GM18951 (cell line): Measurements from ENCODE around the gene TEKT5.

Experiments
- POLR2A ChIP-seq: IDR thresholded peaks from 4 replicates; pipeline ENCODE4 v1.6.1; 2011; ENCODE audit warnings: mild to moderate bottlenecking; ENCODE audit not compliant: insufficient read length, insufficient read depth; ENCODE audit errors: extremely low read depth
- in situ Hi-C: fragments of 300-500 bp; cut with MboI; formaldehyde crosslinking; loops from one replicate; pipeline ENCODE4 v1.12.0; 2022; ENCODE audit warnings: low sequenced_read_pairs, mixed read lengths, inconsistent platforms; ENCODE audit not compliant: unreplicated experiment

The TEKT5 gene

DNA sequence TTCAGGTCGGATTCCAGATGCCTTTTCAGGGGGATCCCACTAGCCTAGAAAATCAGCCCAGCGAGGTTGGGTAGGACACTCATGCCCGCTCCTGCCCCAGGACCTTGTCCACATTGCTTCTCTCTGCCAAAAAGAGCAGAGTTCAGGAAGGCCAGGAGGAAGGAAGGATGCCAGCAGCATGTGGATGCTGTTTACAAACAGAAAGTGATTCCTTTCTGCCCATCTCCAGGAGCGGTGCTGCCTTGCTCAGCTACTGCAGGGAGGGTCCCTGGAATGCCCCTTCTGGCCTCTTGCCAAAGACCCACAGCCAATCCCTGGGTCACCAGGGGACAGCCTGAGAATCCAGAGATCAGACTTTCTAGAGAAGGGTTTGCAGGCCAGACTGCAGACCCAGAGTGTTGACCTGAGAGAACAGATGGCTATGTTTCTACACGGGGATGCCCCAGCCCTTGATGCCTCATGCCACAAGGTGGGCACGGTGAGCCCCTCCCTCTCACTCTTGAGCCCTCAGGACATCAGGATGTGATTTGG, 82.0 kb downstream of the TEKT5 start:
- in situ Hi-C loops: no loop called here
- no peak for TF ChIP-seq POLR2A

- no peak for TF ChIP-seq POLR2A
- in situ Hi-C loops: no loop called here
These were observed 82.8 kb downstream of the TEKT5 start for GRCh38 chr16:10611825-10612342.

GRCh38 chr16:10610499-10611184, 84.1 kb downstream of the TEKT5 start:
- in situ Hi-C loops: no loop called here
- no peak for TF ChIP-seq POLR2A

DNA sequence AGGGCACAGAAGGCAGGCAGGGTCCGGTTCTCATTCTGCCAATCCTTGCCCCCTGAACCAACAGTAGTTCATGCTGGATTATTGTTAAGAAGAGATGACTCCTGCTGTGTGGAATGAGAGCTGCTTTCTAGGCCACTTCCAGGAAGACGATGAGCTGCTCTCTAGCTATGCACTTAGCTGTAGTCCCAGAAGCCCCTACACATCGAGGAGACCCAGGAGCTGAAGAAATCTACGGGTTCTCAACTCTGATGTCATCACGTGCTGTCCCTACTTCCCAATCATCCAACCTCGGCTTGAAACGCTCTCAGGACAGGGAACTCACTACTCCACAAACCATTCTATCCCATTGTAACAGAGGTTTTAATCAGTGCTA, 85.3 kb downstream of the TEKT5 start:
- no peak for TF ChIP-seq POLR2A
- in situ Hi-C loops: no loop called here

GRCh38 chr16:10608687-10609401, 85.9 kb downstream of the TEKT5 start:
- in situ Hi-C loops: no loop called here
- no peak for TF ChIP-seq POLR2A

DNA sequence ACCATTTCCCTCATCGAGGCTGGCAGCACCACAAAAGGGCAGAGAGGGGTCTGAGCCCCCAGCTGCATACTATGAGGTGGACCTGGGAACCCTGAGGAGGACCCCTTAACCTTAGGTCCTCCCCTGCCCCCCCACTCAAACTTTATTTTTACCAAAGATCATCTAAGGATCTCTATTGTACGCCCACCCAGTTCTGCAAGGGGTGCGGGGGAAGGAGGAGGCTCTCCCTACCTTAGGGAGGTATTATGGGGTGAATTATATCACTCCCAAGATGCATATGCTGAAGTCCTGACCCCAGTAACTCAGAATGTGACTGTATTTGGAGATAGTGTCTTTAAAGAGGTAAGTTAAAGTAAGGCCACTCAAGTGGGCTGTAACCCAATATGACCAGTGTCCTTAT, 87.6 kb downstream of the TEKT5 start:
- in situ Hi-C loops: no loop called here
- no peak for TF ChIP-seq POLR2A

GRCh38 chr16:10606607-10607006, 88.1 kb downstream of the TEKT5 start:
- no peak for TF ChIP-seq POLR2A
- in situ Hi-C loops: no loop called here

DNA sequence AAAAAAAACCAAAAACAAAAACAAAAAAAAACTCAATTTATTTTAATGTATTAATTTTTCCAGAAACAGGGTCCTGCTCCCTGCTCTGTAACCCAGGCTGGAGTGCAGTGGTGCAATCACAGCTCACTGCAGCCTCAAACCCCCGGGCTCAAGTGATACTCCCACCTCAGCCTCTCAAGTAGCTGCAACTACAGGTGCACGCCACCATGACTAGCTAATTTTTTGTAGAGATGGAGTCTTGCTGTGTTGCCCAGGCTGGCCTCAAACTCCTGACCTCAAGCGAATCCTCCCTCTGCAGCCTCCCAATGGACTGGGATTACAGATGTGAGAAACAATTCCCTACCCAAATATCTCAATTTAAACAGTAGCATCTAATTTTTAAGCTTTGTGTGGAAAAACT, 89.1 kb downstream of the TEKT5 start:
- in situ Hi-C loops: no loop called here
- TF ChIP-seq POLR2A: no peak

GRCh38 chr16:10601444-10602408, 93.0 kb downstream of the TEKT5 start:
- in situ Hi-C loops: no loop called here
- no peak for TF ChIP-seq POLR2A

DNA sequence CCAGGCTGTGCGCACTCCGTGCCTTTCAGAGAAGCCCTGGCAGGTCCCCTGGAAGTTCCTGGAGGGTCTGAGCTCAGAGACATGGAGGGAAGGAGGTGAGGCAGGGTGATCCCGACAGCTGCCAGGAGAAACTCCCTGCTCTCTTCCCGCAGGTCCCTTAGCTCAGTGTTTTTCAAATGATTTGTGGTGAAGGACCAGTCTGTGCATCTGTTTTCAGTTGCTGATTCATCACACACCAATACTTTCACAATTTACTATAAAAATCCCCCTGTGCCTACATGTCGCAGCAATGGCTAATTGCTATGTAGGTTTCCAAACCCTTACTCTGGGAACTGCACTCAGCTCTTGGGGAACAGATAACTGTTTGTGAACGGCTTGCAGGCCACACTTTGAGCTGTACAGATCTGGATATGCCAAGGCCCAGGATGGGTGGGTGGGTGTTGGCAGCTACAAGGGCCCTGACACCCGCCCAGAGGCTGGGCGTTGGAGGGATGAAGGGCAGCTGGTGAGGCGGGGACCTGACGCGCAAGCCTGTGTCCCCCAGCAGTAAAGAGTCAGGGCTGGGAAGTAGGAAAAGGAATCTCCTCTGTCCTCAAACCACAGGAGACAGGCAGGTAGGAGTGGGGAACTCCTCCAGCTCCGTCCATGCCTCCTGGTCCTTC, 93.8 kb downstream of the TEKT5 start:
- TF ChIP-seq POLR2A: no peak
- in situ Hi-C loops: no loop called here

- no peak for TF ChIP-seq POLR2A
- in situ Hi-C loops: no loop called here
These were observed 95.1 kb downstream of the TEKT5 start for GRCh38 chr16:10599626-10600025.

GRCh38 chr16:10598157-10598556, 96.6 kb downstream of the TEKT5 start:
- no peak for TF ChIP-seq POLR2A
- in situ Hi-C loops: no loop called here
